ENCODE data around the gene MEX3A.

MEX3A gene

GRCh38 chr1:156053768-156054499, 28.3 kb downstream of the MEX3A start, which contains the start of gene UBQLN4:
Gene UBQLN4 (minus strand): TSS chr1:156053798. CDS start chr1:156053701, 97 bp downstream.
- Histone ChIP-seq H3K36me3 (peaks cover 59% of the 10 kb centered on the region), H3K4me3 (ENCODE audit: low read depth, low read length) (peak within 1 kb of the TSS; percentile 87)
- peak; percentile 76 for TF ChIP-seq CTCF (IDR thresholded peaks at IDR 0.05; ENCODE audit: low read depth, low read length)

GRCh38 chr1:156052862-156053767, 29.1 kb downstream of the MEX3A start:
- Histone ChIP-seq H3K36me3 (peaks cover 62% of the 10 kb centered on the region), H3K4me3 (ENCODE audit: low read depth, low read length) (peak overlapping the region; percentile 87), H3K27me3 (ENCODE audit: insufficient read depth, low read depth, severe bottlenecking) (no peaks in the 10 kb centered on the region), H3K9me3 (ENCODE audit: severe bottlenecking) (no peaks in the 10 kb centered on the region), H3K27ac (peak overlapping the region; percentile 98)
- peak; percentile 79 for TF ChIP-seq CTCF (IDR thresholded peaks at IDR 0.05; ENCODE audit: low read depth, low read length)
- DNase-seq: peak; percentile 93

More at GRCh38 chr1:156053768-156054499, 28.3 kb downstream of the MEX3A start, which contains the start of gene UBQLN4:
- no peaks in the 10 kb centered on the region for H3K9me3 ChIP-seq (ENCODE audit: severe bottlenecking)
- H3K27me3 ChIP-seq (ENCODE audit: insufficient read depth, low read depth, severe bottlenecking): no peaks in the 10 kb centered on the region
- peak; percentile 97 for DNase-seq
- peak within 1 kb of the TSS; percentile 98 for H3K27ac ChIP-seq

- Histone ChIP-seq H3K27ac (no peak overlapping the region), H3K36me3 (peaks cover 67% of the 10 kb centered on the region), H3K4me3 (ENCODE audit: low read depth, low read length) (no peak overlapping the region), H3K27me3 (ENCODE audit: insufficient read depth, low read depth, severe bottlenecking) (no peaks in the 10 kb centered on the region), H3K9me3 (ENCODE audit: severe bottlenecking) (no peaks in the 10 kb centered on the region)
- no peak for TF ChIP-seq CTCF (IDR thresholded peaks at IDR 0.05; ENCODE audit: low read depth, low read length)
- no peak for DNase-seq
These were observed 31.1 kb downstream of the MEX3A start for GRCh38 chr1:156051011-156051725.

- no peak for TF ChIP-seq CTCF (IDR thresholded peaks at IDR 0.05; ENCODE audit: low read depth, low read length)
- Histone ChIP-seq H3K4me3 (ENCODE audit: low read depth, low read length) (no peak overlapping the region), H3K36me3 (peaks cover 67% of the 10 kb centered on the region), H3K27me3 (ENCODE audit: insufficient read depth, low read depth, severe bottlenecking) (no peaks in the 10 kb centered on the region), H3K27ac (no peak overlapping the region), H3K9me3 (ENCODE audit: severe bottlenecking) (no peaks in the 10 kb centered on the region)
- no peak for DNase-seq
These were observed 31.9 kb downstream of the MEX3A start for GRCh38 chr1:156050376-156050775.

- H3K27ac ChIP-seq: no peak overlapping the region
- no peaks in the 10 kb centered on the region for H3K9me3 ChIP-seq (ENCODE audit: severe bottlenecking)
- no peaks in the 10 kb centered on the region for H3K27me3 ChIP-seq (ENCODE audit: insufficient read depth, low read depth, severe bottlenecking)
- H3K4me3 ChIP-seq (ENCODE audit: low read depth, low read length): no peak overlapping the region
- no peak for DNase-seq
- peaks cover 81% of the 10 kb centered on the region for H3K36me3 ChIP-seq
- no peak for TF ChIP-seq CTCF (IDR thresholded peaks at IDR 0.05; ENCODE audit: low read depth, low read length)
These were observed 33.5 kb downstream of the MEX3A start for GRCh38 chr1:156048663-156049258.

Data from WERI-Rb-1 (cell line).